ENCODE data around the gene GJA4.

GRCh38 chr1:34771573-34772371 lies 21.0 kb upstream of the GJA4 start:
- TF ChIP-seq, protein P1, sequence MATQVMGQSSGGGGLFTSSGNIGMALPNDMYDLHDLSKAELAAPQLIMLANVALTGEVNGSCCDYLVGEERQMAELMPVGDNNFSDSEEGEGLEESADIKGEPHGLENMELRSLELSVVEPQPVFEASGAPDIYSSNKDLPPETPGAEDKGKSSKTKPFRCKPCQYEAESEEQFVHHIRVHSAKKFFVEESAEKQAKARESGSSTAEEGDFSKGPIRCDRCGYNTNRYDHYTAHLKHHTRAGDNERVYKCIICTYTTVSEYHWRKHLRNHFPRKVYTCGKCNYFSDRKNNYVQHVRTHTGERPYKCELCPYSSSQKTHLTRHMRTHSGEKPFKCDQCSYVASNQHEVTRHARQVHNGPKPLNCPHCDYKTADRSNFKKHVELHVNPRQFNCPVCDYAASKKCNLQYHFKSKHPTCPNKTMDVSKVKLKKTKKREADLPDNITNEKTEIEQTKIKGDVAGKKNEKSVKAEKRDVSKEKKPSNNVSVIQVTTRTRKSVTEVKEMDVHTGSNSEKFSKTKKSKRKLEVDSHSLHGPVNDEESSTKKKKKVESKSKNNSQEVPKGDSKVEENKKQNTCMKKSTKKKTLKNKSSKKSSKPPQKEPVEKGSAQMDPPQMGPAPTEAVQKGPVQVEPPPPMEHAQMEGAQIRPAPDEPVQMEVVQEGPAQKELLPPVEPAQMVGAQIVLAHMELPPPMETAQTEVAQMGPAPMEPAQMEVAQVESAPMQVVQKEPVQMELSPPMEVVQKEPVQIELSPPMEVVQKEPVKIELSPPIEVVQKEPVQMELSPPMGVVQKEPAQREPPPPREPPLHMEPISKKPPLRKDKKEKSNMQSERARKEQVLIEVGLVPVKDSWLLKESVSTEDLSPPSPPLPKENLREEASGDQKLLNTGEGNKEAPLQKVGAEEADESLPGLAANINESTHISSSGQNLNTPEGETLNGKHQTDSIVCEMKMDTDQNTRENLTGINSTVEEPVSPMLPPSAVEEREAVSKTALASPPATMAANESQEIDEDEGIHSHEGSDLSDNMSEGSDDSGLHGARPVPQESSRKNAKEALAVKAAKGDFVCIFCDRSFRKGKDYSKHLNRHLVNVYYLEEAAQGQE (IDR thresholded peaks at IDR 0.05; ENCODE audit: low read depth): no peak
- TF ChIP-seq, protein P2, sequence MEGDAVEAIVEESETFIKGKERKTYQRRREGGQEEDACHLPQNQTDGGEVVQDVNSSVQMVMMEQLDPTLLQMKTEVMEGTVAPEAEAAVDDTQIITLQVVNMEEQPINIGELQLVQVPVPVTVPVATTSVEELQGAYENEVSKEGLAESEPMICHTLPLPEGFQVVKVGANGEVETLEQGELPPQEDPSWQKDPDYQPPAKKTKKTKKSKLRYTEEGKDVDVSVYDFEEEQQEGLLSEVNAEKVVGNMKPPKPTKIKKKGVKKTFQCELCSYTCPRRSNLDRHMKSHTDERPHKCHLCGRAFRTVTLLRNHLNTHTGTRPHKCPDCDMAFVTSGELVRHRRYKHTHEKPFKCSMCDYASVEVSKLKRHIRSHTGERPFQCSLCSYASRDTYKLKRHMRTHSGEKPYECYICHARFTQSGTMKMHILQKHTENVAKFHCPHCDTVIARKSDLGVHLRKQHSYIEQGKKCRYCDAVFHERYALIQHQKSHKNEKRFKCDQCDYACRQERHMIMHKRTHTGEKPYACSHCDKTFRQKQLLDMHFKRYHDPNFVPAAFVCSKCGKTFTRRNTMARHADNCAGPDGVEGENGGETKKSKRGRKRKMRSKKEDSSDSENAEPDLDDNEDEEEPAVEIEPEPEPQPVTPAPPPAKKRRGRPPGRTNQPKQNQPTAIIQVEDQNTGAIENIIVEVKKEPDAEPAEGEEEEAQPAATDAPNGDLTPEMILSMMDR (IDR thresholded peaks at IDR 0.05 in 2 of 3, conservative IDR thresholded peaks at IDR 0.05 in 1 of 3; ENCODE audit: borderline replicate concordance in 1 of 3, insufficient read depth in 1 of 3, low read depth in 2 of 3, low read length in 2 of 3): no peak
- TF ChIP-seq EZH2 (IDR thresholded peaks at IDR 0.05): no peak
- TF ChIP-seq POLR2AphosphoS5 (IDR thresholded peaks at IDR 0.05; ENCODE audit: low read depth, low read length): no peak
- TF ChIP-seq SIN3A (IDR thresholded peaks at IDR 0.05; ENCODE audit: low read depth): no peak
- no peak for TF ChIP-seq RAD21 (IDR thresholded peaks at IDR 0.05; ENCODE audit: low read depth)
- no peak for TF ChIP-seq EGR1 (IDR thresholded peaks at IDR 0.05; ENCODE audit: low read depth)
